ENCODE data around the gene BBOX1.
"Not testable (repeated sequence)": the region's sequence is repeated elsewhere in the genome, so short reads cannot be mapped to it uniquely, and the experiment has no call there.

Gene BBOX1

DNA sequence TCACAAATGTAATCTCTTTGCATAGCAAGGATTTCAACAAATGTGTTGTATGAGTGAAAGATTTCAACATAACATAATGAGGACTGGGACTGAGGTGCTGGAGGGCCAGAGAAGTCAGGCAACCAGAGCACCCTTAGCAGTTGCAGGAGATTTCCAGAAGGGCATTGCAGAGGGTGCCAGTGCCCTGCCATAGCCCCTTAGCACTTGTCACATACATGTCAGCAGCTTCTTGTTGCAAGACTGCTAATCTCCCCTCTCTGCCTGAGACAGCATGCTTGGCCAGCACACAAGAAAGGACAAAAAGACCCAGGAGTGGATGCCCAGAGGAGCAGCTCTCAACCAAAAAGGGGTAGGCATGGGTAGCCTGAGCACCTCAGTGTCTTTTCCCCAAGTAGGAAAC, 43.2 kb downstream of the BBOX1 start:
- no peaks in the 10 kb centered on the region for H3K36me3 ChIP-seq (replicated peaks)

DNA sequence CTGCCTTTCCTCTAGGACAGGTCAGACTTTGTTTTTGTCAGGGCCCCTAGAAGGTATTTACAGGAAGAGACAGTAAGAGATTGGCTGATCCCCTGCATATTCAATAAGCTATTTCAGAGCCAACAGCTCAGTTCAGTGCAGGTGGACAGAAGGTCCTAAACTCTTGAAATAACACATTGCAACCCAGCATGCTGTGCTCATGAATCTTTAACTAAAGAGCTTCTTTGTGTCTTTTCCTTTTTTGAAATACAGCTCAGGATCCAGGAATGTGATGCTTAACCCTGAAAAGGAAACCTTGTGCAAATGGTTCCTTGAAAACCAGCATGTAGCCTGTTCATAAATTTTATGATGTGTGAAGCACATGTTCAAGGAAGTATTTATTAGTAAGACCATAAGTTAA, 43.9 kb downstream of the BBOX1 start:
- H3K27me3 ChIP-seq (ENCODE audit: low read depth) = no peaks in the 10 kb centered on the region
- H3K4me3 ChIP-seq = no peak overlapping the region
- no peaks in the 10 kb centered on the region for H3K36me3 ChIP-seq (replicated peaks)
- H3K9me3 ChIP-seq = no peaks in the 10 kb centered on the region
- H3K4me1 ChIP-seq = no peaks in the 10 kb centered on the region
- in situ Hi-C loops (cut with MboI; ENCODE audit: low sequenced_read_pairs) = no loop called here
- DNase-seq (ENCODE audit: low spot score in 2 of 2) = no peak

More for the DNA sequence above, 43.2 kb downstream of the BBOX1 start:
- Histone ChIP-seq H3K4me3 (no peak overlapping the region), H3K4me1 (no peaks in the 10 kb centered on the region), H3K27me3 (ENCODE audit: low read depth) (no peaks in the 10 kb centered on the region), H3K9me3 (no peaks in the 10 kb centered on the region)
- DNase-seq (ENCODE audit: low spot score in 2 of 2) = no peak
- in situ Hi-C loops (cut with MboI; ENCODE audit: low sequenced_read_pairs) = no loop called here

DNA sequence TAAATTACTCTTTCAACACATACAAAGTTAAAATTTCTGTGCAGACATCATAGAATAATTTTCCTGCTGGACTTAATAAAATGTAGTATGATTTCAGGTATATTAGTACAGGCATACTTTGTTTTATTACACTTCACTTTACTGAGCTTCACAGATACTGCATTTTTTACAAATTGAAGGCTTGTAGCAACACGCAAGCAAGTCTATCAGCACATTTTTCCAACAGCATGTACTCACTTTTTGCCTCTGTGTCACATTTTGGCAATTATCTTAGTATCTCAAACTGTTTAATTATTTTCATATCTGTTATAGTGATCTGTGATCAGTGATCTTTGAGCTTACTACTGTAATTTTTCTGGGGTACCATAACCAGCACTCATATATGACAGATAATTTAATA, 44.5 kb downstream of the BBOX1 start:
- no peak for DNase-seq (ENCODE audit: low spot score in 2 of 2)
- in situ Hi-C loops (cut with MboI; ENCODE audit: low sequenced_read_pairs) = no loop called here
- H3K36me3 ChIP-seq (replicated peaks) = no peaks in the 10 kb centered on the region
- H3K27me3 ChIP-seq (ENCODE audit: low read depth) = no peaks in the 10 kb centered on the region
- H3K4me1 ChIP-seq = no peaks in the 10 kb centered on the region
- no peak overlapping the region for H3K4me3 ChIP-seq
- no peaks in the 10 kb centered on the region for H3K9me3 ChIP-seq

DNA sequence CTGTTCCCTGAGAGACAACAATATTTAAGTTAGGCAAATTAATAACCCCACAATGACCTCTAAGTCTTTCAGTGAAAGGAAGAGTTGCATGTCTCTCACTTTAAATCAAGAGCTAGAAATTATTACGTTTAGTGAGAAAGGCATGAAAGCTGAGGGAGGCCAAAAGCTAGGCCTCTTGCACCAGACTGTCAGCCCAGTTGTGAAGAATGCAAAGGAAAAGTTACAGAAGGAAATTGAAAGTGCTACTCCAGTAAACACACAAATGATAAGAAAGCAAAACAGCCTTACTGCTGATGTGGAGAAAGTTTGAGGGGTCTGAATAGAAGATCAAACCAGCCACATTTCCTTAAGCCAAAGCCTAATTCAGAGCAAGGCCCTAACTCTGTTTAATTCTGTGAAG, 45.0 kb downstream of the BBOX1 start:
- in situ Hi-C loops (cut with MboI; ENCODE audit: low sequenced_read_pairs) = no loop called here
- no peaks in the 10 kb centered on the region for H3K4me1 ChIP-seq
- no peaks in the 10 kb centered on the region for H3K9me3 ChIP-seq
- DNase-seq (ENCODE audit: low spot score in 2 of 2) = no peak
- no peaks in the 10 kb centered on the region for H3K36me3 ChIP-seq (replicated peaks)
- no peaks in the 10 kb centered on the region for H3K27me3 ChIP-seq (ENCODE audit: low read depth)
- H3K4me3 ChIP-seq = no peak overlapping the region

DNA sequence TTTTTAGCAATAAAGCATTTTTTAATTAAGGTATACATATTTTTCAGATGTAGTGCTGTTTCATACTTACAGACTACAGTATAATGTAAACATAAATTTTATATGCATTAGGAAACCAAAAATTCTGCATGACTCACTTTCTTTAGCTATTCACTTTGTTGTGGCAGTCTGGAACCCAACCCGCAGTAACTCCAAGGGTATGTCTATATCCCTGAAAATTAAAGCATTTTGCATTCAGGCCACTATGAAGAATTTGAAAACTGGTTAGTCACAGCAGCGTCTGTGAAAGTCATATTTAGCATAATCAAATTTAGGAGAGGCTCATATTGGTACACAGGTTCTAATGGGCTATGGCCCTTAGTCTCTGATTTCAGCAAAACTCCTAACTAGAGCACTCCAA, 46.8 kb downstream of the BBOX1 start:
- Histone ChIP-seq H3K36me3 (replicated peaks) (no peaks in the 10 kb centered on the region), H3K4me1 (no peaks in the 10 kb centered on the region), H3K9me3 (no peaks in the 10 kb centered on the region), H3K4me3 (no peak overlapping the region), H3K27me3 (ENCODE audit: low read depth) (no peaks in the 10 kb centered on the region)
- DNase-seq (ENCODE audit: low spot score in 2 of 2) = no peak
- in situ Hi-C loops (cut with MboI; ENCODE audit: low sequenced_read_pairs) = no loop called here

DNA sequence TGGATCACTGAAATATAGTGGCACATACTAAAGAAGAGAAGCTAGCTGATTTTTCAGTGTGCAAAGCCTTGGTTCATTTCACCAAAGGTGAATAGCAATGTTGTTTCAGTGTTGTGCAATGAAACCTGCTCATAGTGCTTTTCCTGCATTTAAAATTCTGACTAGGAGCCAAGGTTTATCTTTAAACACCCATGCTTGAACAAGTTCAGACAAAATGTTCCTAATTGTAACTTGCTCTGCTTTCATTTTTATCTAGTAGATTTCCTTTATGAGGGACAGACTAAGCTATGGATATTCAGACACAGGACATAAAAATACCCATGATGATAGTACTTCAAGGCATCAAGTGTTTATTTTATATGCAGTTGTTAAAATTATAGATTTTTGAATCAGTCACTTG, 47.7 kb downstream of the BBOX1 start:
- no peaks in the 10 kb centered on the region for H3K4me1 ChIP-seq
- H3K4me3 ChIP-seq = no peak overlapping the region
- no peaks in the 10 kb centered on the region for H3K27me3 ChIP-seq (ENCODE audit: low read depth)
- no peaks in the 10 kb centered on the region for H3K36me3 ChIP-seq (replicated peaks)
- no peak for DNase-seq (ENCODE audit: low spot score in 2 of 2)
- H3K9me3 ChIP-seq = no peaks in the 10 kb centered on the region
- in situ Hi-C loops (cut with MboI; ENCODE audit: low sequenced_read_pairs) = no loop called here

DNA sequence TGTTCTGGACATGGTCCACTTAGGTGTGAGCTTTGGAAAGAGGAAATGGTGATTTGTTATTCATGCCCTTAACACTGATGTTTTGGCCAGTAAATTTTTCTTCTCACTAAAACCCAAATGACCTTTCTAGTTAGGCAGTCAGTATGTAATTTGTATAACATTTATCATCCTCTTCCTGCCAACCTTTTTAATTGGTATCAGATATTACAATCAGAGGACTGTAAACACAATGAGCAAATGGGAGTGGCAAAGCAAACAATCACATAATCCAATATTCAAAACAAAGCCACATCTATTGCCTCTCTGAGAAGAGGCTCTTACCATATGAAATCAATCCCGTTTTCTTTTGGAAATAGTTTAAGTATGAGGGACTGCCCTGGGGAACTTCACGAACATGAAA, 49.1 kb downstream of the BBOX1 start:
- Histone ChIP-seq H3K9me3 (no peaks in the 10 kb centered on the region), H3K36me3 (replicated peaks) (no peaks in the 10 kb centered on the region), H3K4me1 (no peaks in the 10 kb centered on the region), H3K4me3 (no peak overlapping the region), H3K27me3 (ENCODE audit: low read depth) (no peaks in the 10 kb centered on the region)
- DNase-seq (ENCODE audit: low spot score in 2 of 2) = no peak
- in situ Hi-C loops (cut with MboI; ENCODE audit: low sequenced_read_pairs) = no loop called here

DNA sequence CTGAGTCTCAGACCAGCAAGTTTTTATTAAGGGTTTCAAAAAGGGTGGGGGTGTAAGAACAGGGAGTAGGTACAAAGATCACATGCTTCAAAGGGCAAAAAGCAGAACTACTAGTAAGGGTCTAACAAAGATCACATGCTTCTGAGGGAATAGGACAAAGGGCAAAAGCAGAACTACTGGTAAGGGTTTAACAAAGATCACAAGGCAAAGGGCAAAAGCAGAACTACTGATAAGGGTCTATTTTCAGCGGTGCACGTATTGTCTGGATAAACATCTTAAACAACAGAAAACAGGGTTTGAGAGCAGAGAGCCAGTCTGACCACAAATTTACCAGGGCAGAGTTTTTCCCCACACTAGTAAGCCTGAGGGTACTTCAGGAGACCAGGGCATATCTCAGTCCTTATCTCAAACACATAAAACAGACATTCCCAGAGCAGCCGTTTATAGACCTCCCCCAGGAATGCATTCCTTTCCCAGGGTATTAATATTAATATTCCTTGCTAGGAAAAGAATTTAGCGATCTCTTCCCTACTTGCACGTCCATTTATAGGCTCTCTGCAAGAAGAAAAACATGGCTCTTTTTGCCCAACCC, 49.8 kb downstream of the BBOX1 start:
- H3K4me1 ChIP-seq; DNase-seq (ENCODE audit: low spot score in 2 of 2); H3K36me3 ChIP-seq (replicated peaks); H3K4me3 ChIP-seq; H3K27me3 ChIP-seq (ENCODE audit: low read depth); in situ Hi-C loops (cut with MboI; ENCODE audit: low sequenced_read_pairs); H3K9me3 ChIP-seq: not testable (repeated sequence)

DNA sequence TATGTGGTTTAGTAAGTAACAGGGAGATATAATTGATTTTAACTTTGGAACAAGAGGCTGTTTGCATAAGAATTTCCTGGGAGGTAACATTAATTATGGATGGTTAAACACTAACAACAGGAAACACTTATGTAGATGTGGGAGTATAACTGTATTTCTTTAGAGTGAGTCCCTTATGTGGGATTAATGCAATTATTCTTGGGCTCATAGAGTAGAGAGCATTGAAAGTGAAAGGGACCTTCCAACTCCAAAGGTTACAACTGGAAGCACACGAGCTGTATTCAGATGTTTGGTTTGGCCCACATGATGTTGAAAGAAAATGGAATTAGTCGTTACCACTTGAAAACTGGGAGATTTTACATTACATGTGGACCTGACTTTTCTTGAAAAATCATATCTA, 53.5 kb downstream of the BBOX1 start:
- Histone ChIP-seq H3K4me1 (no peaks in the 10 kb centered on the region), H3K4me3 (no peak overlapping the region), H3K36me3 (replicated peaks) (no peaks in the 10 kb centered on the region), H3K9me3 (no peaks in the 10 kb centered on the region), H3K27me3 (ENCODE audit: low read depth) (no peaks in the 10 kb centered on the region)
- DNase-seq (ENCODE audit: low spot score in 2 of 2) = no peak
- in situ Hi-C loops (cut with MboI; ENCODE audit: low sequenced_read_pairs) = no loop called here

DNA sequence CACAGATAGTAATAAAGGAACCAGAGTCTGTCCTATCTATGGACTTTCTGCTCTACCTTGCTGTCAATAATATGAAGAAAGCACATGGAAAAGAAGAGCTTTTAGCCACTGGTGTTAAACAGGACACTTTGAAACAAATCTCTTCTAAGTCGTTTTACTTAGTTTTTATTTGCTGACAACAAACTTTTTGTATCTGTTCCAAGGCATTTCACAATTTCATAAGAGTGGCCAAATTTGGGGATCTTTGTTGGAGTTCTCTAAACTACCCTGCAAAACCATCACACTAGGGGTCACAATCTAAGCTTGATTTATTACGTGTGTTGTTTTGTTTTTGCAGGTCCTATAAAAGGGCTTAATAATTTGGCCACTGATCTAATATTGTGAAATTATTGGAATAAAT, 54.4 kb downstream of the BBOX1 start:
- in situ Hi-C loops (cut with MboI; ENCODE audit: low sequenced_read_pairs) = no loop called here
- Histone ChIP-seq H3K4me1 (no peaks in the 10 kb centered on the region), H3K27me3 (ENCODE audit: low read depth) (no peaks in the 10 kb centered on the region), H3K9me3 (no peaks in the 10 kb centered on the region), H3K36me3 (replicated peaks) (no peaks in the 10 kb centered on the region), H3K4me3 (no peak overlapping the region)
- DNase-seq (ENCODE audit: low spot score in 2 of 2) = no peak

DNA sequence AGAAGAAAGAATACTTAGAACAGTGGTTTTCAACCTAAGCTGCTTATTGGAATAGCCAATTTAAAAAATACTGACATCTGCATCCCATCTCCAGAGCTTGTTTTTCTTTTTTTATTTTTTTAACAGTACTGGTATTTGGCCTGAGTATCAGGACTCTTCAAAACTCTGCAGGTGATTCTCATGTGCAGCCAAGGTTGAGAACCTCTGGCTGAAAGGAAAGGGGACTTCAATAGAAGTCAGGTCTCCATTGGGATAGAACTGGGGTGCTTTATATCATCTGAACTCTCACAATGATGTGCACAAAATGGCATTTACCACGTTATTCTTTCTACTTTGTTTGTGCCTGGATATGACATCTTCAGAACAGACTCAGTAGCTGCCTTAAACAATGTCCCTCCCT, 55.3 kb downstream of the BBOX1 start:
- Histone ChIP-seq H3K36me3 (replicated peaks) (no peaks in the 10 kb centered on the region), H3K9me3 (no peaks in the 10 kb centered on the region), H3K4me1 (no peaks in the 10 kb centered on the region), H3K4me3 (no peak overlapping the region), H3K27me3 (ENCODE audit: low read depth) (no peaks in the 10 kb centered on the region)
- in situ Hi-C loops (cut with MboI; ENCODE audit: low sequenced_read_pairs) = no loop called here
- no peak for DNase-seq (ENCODE audit: low spot score in 2 of 2)

DNA sequence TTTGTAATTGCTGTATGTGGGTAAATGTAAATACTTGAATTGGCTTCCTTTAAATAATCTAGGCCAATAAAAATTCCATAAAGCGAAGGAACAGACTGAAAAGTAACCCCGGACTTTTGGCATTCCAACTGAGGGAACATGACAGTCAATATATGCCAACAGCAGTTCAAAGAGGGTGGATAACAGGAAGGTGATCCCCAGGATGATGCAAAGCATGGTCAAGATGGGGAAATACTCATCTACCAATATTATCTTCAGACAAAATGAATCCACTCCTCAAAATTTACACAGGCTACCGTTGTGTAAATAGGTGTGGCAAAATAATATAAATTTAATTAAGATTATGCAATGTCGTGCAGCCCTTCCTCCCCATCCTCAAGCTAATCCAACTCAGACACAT, 56.9 kb downstream of the BBOX1 start:
- H3K27me3 ChIP-seq (ENCODE audit: low read depth) = peaks cover 4% of the 10 kb centered on the region; the same call in 1 of the 2 replicates
- no peaks in the 10 kb centered on the region for H3K36me3 ChIP-seq (replicated peaks)
- no peaks in the 10 kb centered on the region for H3K9me3 ChIP-seq
- H3K4me3 ChIP-seq = no peak overlapping the region
- DNase-seq (ENCODE audit: low spot score in 2 of 2) = no peak
- in situ Hi-C loops (cut with MboI; ENCODE audit: low sequenced_read_pairs) = no loop called here
- no peaks in the 10 kb centered on the region for H3K4me1 ChIP-seq

DNA sequence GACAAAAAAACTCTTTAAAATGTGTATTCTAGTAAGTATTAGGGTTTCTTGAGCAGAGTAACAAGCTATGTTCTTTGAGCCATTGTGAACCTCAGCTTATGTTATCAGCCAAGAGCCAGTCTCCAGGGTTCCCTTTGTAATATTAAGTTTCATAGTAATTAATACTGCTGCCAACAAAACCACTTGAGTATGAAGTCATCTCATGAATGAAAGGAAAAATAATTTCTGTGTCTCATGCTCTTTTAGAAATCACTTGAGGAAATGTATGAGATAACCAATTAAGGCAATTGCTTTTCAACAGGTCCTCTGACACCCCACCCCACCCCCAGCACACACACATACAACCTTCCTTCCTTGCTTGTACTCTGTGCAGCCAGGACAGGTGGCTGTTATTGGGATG, 59.9 kb downstream of the BBOX1 start:
- Histone ChIP-seq H3K36me3 (replicated peaks) (no peaks in the 10 kb centered on the region), H3K4me3 (no peak overlapping the region), H3K9me3 (no peaks in the 10 kb centered on the region), H3K4me1 (no peaks in the 10 kb centered on the region), H3K27me3 (ENCODE audit: low read depth) (peaks cover 8% of the 10 kb centered on the region; the same call in 1 of the 2 replicates)
- in situ Hi-C loops (cut with MboI; ENCODE audit: low sequenced_read_pairs) = no loop called here
- no peak for DNase-seq (ENCODE audit: low spot score in 2 of 2)

DNA sequence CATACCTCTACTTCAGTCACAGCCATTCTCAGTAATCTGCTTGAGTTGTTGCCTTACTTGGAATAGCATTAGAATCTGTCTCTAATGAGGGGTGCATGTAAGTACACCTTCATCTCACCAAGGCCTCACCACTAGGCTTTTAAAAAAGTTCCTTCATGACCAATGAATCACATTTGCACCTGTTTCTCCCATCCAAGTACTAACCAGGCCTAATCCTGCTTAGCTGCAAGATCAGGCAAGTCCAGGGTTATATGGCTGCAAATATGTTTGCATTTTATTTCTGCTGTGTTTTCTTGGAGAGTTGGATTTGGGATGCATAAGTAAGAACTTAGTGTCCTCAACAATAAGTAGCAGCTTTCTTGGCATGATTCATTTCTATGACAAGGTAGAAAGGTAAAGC, 66.9 kb downstream of the BBOX1 start:
- Histone ChIP-seq H3K36me3 (replicated peaks) (no peaks in the 10 kb centered on the region), H3K9me3 (no peaks in the 10 kb centered on the region), H3K4me1 (no peaks in the 10 kb centered on the region), H3K27me3 (ENCODE audit: low read depth) (peaks cover 12% of the 10 kb centered on the region), H3K4me3 (no peak overlapping the region)
- no peak for DNase-seq (ENCODE audit: low spot score in 2 of 2)
- in situ Hi-C loops (cut with MboI; ENCODE audit: low sequenced_read_pairs) = no loop called here

DNA sequence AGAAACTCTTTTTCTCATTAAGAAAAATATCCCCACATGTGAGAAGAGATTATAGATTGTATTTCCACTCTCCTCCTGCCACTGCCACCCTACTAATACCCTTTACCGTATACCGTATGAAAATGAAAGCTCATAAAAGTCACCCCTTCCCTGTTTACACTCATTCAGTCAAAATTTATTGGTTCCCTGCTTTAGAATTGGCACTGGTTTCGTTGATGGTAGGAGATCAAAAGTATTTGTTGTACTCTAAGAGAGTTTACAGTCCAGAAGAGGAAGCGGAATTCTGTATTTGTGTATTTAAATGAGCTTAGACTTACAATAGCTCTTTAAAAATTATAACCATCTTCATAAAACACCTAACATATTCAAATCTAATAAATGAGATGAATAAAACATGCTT, 68.2 kb downstream of the BBOX1 start:
- no peak for DNase-seq (ENCODE audit: low spot score in 2 of 2)
- H3K27me3 ChIP-seq (ENCODE audit: low read depth) = peaks cover 11% of the 10 kb centered on the region
- in situ Hi-C loops (cut with MboI; ENCODE audit: low sequenced_read_pairs) = no loop called here
- H3K4me1 ChIP-seq = no peaks in the 10 kb centered on the region
- H3K36me3 ChIP-seq (replicated peaks) = no peaks in the 10 kb centered on the region
- no peak overlapping the region for H3K4me3 ChIP-seq
- H3K9me3 ChIP-seq = no peaks in the 10 kb centered on the region
